GM19452 (cell line): Measurements from ENCODE around the gene NEURL4.
"Not testable (repeated sequence)": the region's sequence is repeated elsewhere in the genome, so short reads cannot be mapped to it uniquely, and the experiment has no call there.

Experiments
- ATAC-seq: cut with Tn5 transposase; IDR thresholded peaks from one replicate; pipeline ENCODE4 v1.9.1; 2021; ENCODE audit not compliant: unreplicated experiment

NEURL4 gene

GRCh38 chr17:7328840-7329373, at the start of gene NEURL4:
NEURL4 (minus strand) TSS chr17:7329335; CDS start chr17:7329312, 23 bp downstream.
- peak; percentile 18 for ATAC-seq

GRCh38 chr17:7374353-7374752, 45.2 kb upstream of the NEURL4 start:
- no peak for ATAC-seq

GRCh38 chr17:7370853-7371252, 41.7 kb upstream of the NEURL4 start:
- no peak for ATAC-seq

GRCh38 chr17:7369825-7370224, 40.7 kb upstream of the NEURL4 start:
- no peak for ATAC-seq

- ATAC-seq: not testable (repeated sequence)
These were observed 39.5 kb upstream of the NEURL4 start for GRCh38 chr17:7368599-7368994.

GRCh38 chr17:7367918-7368598, 38.9 kb upstream of the NEURL4 start:
- no peak for ATAC-seq

GRCh38 chr17:7367083-7367482, 37.9 kb upstream of the NEURL4 start:
- no peak for ATAC-seq

GRCh38 chr17:7365963-7366362, 36.8 kb upstream of the NEURL4 start:
- ATAC-seq: not testable (repeated sequence)

- no peak for ATAC-seq
These were observed 34.2 kb upstream of the NEURL4 start for GRCh38 chr17:7363311-7363710.

- no peak for ATAC-seq
These were observed 32.8 kb upstream of the NEURL4 start for GRCh38 chr17:7361906-7362305.

- no peak for ATAC-seq
These were observed 28.2 kb upstream of the NEURL4 start for GRCh38 chr17:7357381-7357780.

- no peak for ATAC-seq
These were observed 27.6 kb upstream of the NEURL4 start for GRCh38 chr17:7356756-7357155.

GRCh38 chr17:7356072-7356549, 27.0 kb upstream of the NEURL4 start:
- no peak for ATAC-seq

- ATAC-seq: no peak
These were observed 26.4 kb upstream of the NEURL4 start for GRCh38 chr17:7355573-7355972.

- ATAC-seq: no peak
These were observed 25.9 kb upstream of the NEURL4 start, which contains the start of gene TMEM95 for GRCh38 chr17:7355053-7355452. TMEM95 (plus strand) TSS chr17:7355156; CDS start chr17:7355205, 49 bp downstream.

GRCh38 chr17:7354262-7354843, 25.2 kb upstream of the NEURL4 start:
- no peak for ATAC-seq

GRCh38 chr17:7352910-7353635, 23.9 kb upstream of the NEURL4 start:
- ATAC-seq: no peak

GRCh38 chr17:7352503-7352889, 23.4 kb upstream of the NEURL4 start:
- ATAC-seq: no peak

- ATAC-seq: peak; percentile 62
These were observed 22.7 kb upstream of the NEURL4 start, which contains the start of gene KCTD11 for GRCh38 chr17:7351665-7352502. KCTD11 (plus strand) TSS chr17:7352162.

GRCh38 chr17:7348478-7349242, 19.5 kb upstream of the NEURL4 start:
- no peak for ATAC-seq
